H9 (cell line): ENCODE results near the gene ADAR. TPM values are rescaled to one million over a fixed set of nuclear protein-coding genes. Genes with fewer than 3 reads are reported as not detected.

Source experiments
- DNase-seq: peaks from one replicate; pipeline ENCODE4 v3.0.0-alpha.2; 2017
- H2AFZ ChIP-seq: one replicate; pipeline ENCODE4 v1.6.1; 2013; ENCODE audit warnings: mild to moderate bottlenecking, low read length, control low read depth, moderate library complexity
- H2AK5ac ChIP-seq: 2 replicates; pipeline ENCODE4 v1.6.1; 2013; ENCODE audit warnings: low read length, control low read depth, mixed read lengths; ENCODE audit not compliant: insufficient read length
- H2BK120ac ChIP-seq: one replicate; pipeline ENCODE4 v1.6.1; 2013; ENCODE audit warnings: low read depth, mild to moderate bottlenecking, low read length, control low read depth, inconsistent platforms; ENCODE audit not compliant: poor library complexity, severe bottlenecking
- H2BK12ac ChIP-seq: 2 replicates; pipeline ENCODE4 v1.6.1; 2013; ENCODE audit warnings: low read length, control low read depth, mixed read lengths, low read depth; ENCODE audit not compliant: insufficient read length
- H2BK15ac ChIP-seq: 2 replicates; pipeline ENCODE4 v1.6.1; 2013; ENCODE audit warnings: low read depth, low read length, control low read depth
- H2BK20ac ChIP-seq: one replicate; pipeline ENCODE4 v1.6.1; 2013; ENCODE audit warnings: low read depth, mild to moderate bottlenecking, low read length, control low read depth, inconsistent platforms; ENCODE audit not compliant: poor library complexity, severe bottlenecking
- H2BK5ac ChIP-seq: 2 replicates; pipeline ENCODE4 v1.6.1; 2013; ENCODE audit warnings: low read length, control low read depth, mixed read lengths; ENCODE audit not compliant: insufficient read length
- H3K14ac ChIP-seq: 2 replicates; pipeline ENCODE4 v1.6.1; 2013; ENCODE audit warnings: low read length, control low read depth; ENCODE audit not compliant: insufficient read depth
- H3K18ac ChIP-seq: 2 replicates; pipeline ENCODE4 v1.6.1; 2013; ENCODE audit warnings: low read depth, mild to moderate bottlenecking, mixed read lengths, low read length, control low read depth; ENCODE audit not compliant: insufficient read length
- H3K23ac ChIP-seq: 2 replicates; pipeline ENCODE4 v1.6.1; 2013; ENCODE audit warnings: low read length, control low read depth, mixed read lengths, low read depth; ENCODE audit not compliant: insufficient read length
- H3K23me2 ChIP-seq: 2 replicates; pipeline ENCODE4 v1.6.1; 2013; ENCODE audit warnings: low read depth, mild to moderate bottlenecking, mixed read lengths, low read length, control low read depth; ENCODE audit not compliant: insufficient read length, poor library complexity, severe bottlenecking
- H3K27ac ChIP-seq: 2 replicates; pipeline ENCODE4 v1.5.1; 2013; ENCODE audit warnings: low read length, control low read depth, mixed read lengths, low read depth; ENCODE audit not compliant: insufficient read length
- H3K27me3 ChIP-seq: 2 replicates; pipeline ENCODE4 v1.6.1; 2013; ENCODE audit warnings: low read length, control low read depth, inconsistent platforms; ENCODE audit not compliant: insufficient read depth
- H3K4ac ChIP-seq: 2 replicates; pipeline ENCODE4 v1.6.1; 2013; ENCODE audit warnings: low read depth, mild to moderate bottlenecking, control low read depth, inconsistent platforms, low read length, moderate library complexity
- H3K4me1 ChIP-seq: 2 replicates; pipeline ENCODE4 v1.6.1; 2013; ENCODE audit warnings: low read length, control low read depth, inconsistent platforms; ENCODE audit not compliant: insufficient read depth
- H3K4me2 ChIP-seq: 2 replicates; pipeline ENCODE4 v1.6.1; 2013; ENCODE audit warnings: low read length, control low read depth, mixed read lengths; ENCODE audit not compliant: insufficient read length, insufficient read depth
- H3K56ac ChIP-seq: 2 replicates; pipeline ENCODE4 v1.6.1; 2013; ENCODE audit warnings: low read depth, mild to moderate bottlenecking, mixed read lengths, low read length, control low read depth; ENCODE audit not compliant: insufficient read length
- H3K79me1 ChIP-seq: 2 replicates; pipeline ENCODE4 v1.6.1; 2013; ENCODE audit warnings: low read depth, mild to moderate bottlenecking, moderate library complexity, low read length, control low read depth, inconsistent platforms; ENCODE audit not compliant: insufficient read depth, poor library complexity, severe bottlenecking
- H3K79me2 ChIP-seq: 2 replicates; pipeline ENCODE4 v1.6.1; 2013; ENCODE audit warnings: low read length, control low read depth, inconsistent platforms; ENCODE audit not compliant: insufficient read depth
- H3K9ac ChIP-seq: 2 replicates; pipeline ENCODE4 v1.6.1; 2013; ENCODE audit warnings: low read length, control low read depth, mixed read lengths; ENCODE audit not compliant: insufficient read length; ENCODE audit errors: extremely low read depth
- H3K9me3 ChIP-seq: one replicate; pipeline ENCODE4 v1.6.1; 2013; ENCODE audit warnings: low read depth, low read length, inconsistent platforms; ENCODE audit not compliant: control insufficient read depth
- H3T11ph ChIP-seq: one replicate; pipeline ENCODE4 v1.6.1; 2013; ENCODE audit warnings: mild to moderate bottlenecking, low read length, control low read depth, inconsistent platforms
- H4K20me1 ChIP-seq: one replicate; pipeline ENCODE4 v1.6.1; 2013; ENCODE audit not compliant: control insufficient read depth, insufficient read length, insufficient read depth
- H4K5ac ChIP-seq: 2 replicates; pipeline ENCODE4 v1.6.1; 2013; ENCODE audit warnings: low read depth, mild to moderate bottlenecking, mixed read lengths, low read length, control low read depth; ENCODE audit not compliant: insufficient read length
- H4K8ac ChIP-seq: replicated peaks from 2 replicates; pipeline ENCODE4 v1.6.1; 2013; ENCODE audit warnings: low read length, control low read depth, mixed read lengths, low read depth; ENCODE audit not compliant: insufficient read length
- H4K91ac ChIP-seq: 2 replicates; pipeline ENCODE4 v1.6.1; 2013; ENCODE audit warnings: low read depth, mild to moderate bottlenecking, moderate library complexity, mixed read lengths, low read length, control low read depth; ENCODE audit not compliant: insufficient read length
- H3K27ac Mint-ChIP-seq, 3 experiments: 2 replicates in 2 of 3; 3 replicates in 1 of 3; pipeline ENCODE4 v1.8.0; 2020 to 2021; ENCODE audit warnings: mixed read lengths in 3 of 3, mild to moderate bottlenecking in 1 of 3, moderate library complexity in 1 of 3
- H3K27me3 Mint-ChIP-seq: 2 replicates; pipeline ENCODE4 v1.8.0; 2021; ENCODE audit warnings: low read depth, mild to moderate bottlenecking, moderate library complexity, mixed read lengths
- H3K36me3 Mint-ChIP-seq, 3 experiments: 2 replicates in 2 of 3; 3 replicates in 1 of 3; pipeline ENCODE4 v1.8.0; 2020 to 2021; ENCODE audit warnings: low read depth in 3 of 3, mixed read lengths in 3 of 3; ENCODE audit not compliant: insufficient read depth in 1 of 3
- H3K4me1 Mint-ChIP-seq, 2 experiments: 2 replicates each; pipeline ENCODE4 v1.8.0; 2020; ENCODE audit warnings: mixed read lengths in 2 of 2
- H3K4me3 Mint-ChIP-seq, 2 experiments: 2 replicates in 1 of 2; 3 replicates in 1 of 2; pipeline ENCODE4 v1.8.0; 2020 to 2021; ENCODE audit warnings: mild to moderate bottlenecking in 2 of 2, mixed read lengths in 2 of 2, moderate library complexity in 1 of 2
- H3K9me3 Mint-ChIP-seq, 2 experiments: 2 replicates in 1 of 2; 3 replicates in 1 of 2; pipeline ENCODE4 v1.8.0; 2020; ENCODE audit warnings: mild to moderate bottlenecking in 2 of 2, mixed read lengths in 2 of 2, moderate library complexity in 1 of 2
- CTCF ChIP-seq: fragments of 200-600 bp; sonication (generic); conservative IDR thresholded peaks from 3 replicates; pipeline ENCODE4 v1.8.0; 2021; ENCODE audit warnings: antibody characterized with exemption, mild to moderate bottlenecking
- WGBS: extraction: QIAGEN DNeasy Blood & Tissue Kit; methylation state at CpG from one replicate; pipeline ENCODE4 v1.1.7; 2013; ENCODE audit warnings: missing lambda C conversion rate, low lambda C conversion rate, mixed read lengths; ENCODE audit not compliant: insufficient read length; ENCODE audit errors: extremely low coverage; 5-methylcytosine and 5-hydroxymethylcytosine counted together
- total RNA-seq: library from RNA; stranded (reverse); gene quantifications from 2 replicates; pipeline ENCODE4 v1.2.1, GENCODE V29; 2021

ADAR gene
- total RNA-seq, 1 experiment from 2014 or later = 236 TPM

- no peak overlapping the region for H3K23ac ChIP-seq
- peaks cover 34% of the 10 kb centered on the region; the same call in 1 of the 2 replicates for H3K79me2 ChIP-seq
- H3K4me3 Mint-ChIP-seq = 0 out of 5 replicates have a peak overlapping the region, but pooled peaks of 1 of the 2 experiments have one; percentile 13
- no peak overlapping the region for H3K4ac ChIP-seq
- no peak overlapping the region for H3K18ac ChIP-seq
- no peak for DNase-seq
- no peaks in the 10 kb centered on the region for H3K9me3 Mint-ChIP-seq
- no peak overlapping the region for H3K14ac ChIP-seq
- no peaks in the 10 kb centered on the region for H3K27me3 Mint-ChIP-seq
- TF ChIP-seq CTCF = no peak
- no peak overlapping the region for H4K91ac ChIP-seq
- no peaks in the 10 kb centered on the region for H4K20me1 ChIP-seq
- no peak overlapping the region for H2BK5ac ChIP-seq
- H2BK15ac ChIP-seq = no peak overlapping the region
- H3K9me3 ChIP-seq = no peaks in the 10 kb centered on the region
- no peak overlapping the region for H3K9ac ChIP-seq
- H3T11ph ChIP-seq = no peak overlapping the region
- peak overlapping the region in 2 of 3 experiments; percentile 45 to 87; a peak in 3 of 7 replicates for H3K27ac Mint-ChIP-seq
- H3K56ac ChIP-seq = no peak overlapping the region
- H3K36me3 Mint-ChIP-seq = no peaks in the 10 kb centered on the region
- no peaks in the 10 kb centered on the region for H3K27me3 ChIP-seq
- no peak overlapping the region for H3K4me2 ChIP-seq
- no peak overlapping the region for H2BK120ac ChIP-seq
- H2AFZ ChIP-seq = no peak overlapping the region
- no CpG with 5 or more reads among the region's 5 CpGs for WGBS
- no peaks in the 10 kb centered on the region for H3K23me2 ChIP-seq
- H2BK20ac ChIP-seq = no peak overlapping the region
- H3K79me1 ChIP-seq = peaks cover 4% of the 10 kb centered on the region
- H3K4me1 ChIP-seq = peaks cover 12% of the 10 kb centered on the region; the same call in 1 of the 2 replicates
- no peak overlapping the region for H4K8ac ChIP-seq
- H2AK5ac ChIP-seq = no peak overlapping the region
- no peak overlapping the region for H4K5ac ChIP-seq
- peaks cover 33 to 34% of the 10 kb centered on the region in 2 experiments for H3K4me1 Mint-ChIP-seq
- no peak overlapping the region for H3K27ac ChIP-seq
- H2BK12ac ChIP-seq = no peak overlapping the region
Measured at GRCh38 chr1:154616659-154617345, 8.8 kb upstream of the ADAR start.
